Activated CD8-positive, alpha-beta memory T cell treated with anti-CD3 and anti-CD28 coated beads, Interleukin-2, amount 50 U/mL, for 48 hours (primary cell): Measurements from ENCODE around the gene SMC4.
"Not testable (repeated sequence)": the region's sequence is repeated elsewhere in the genome, so short reads cannot be mapped to it uniquely, and the experiment has no call there.

ENCODE experiments used
- DNase-seq: peaks from one replicate; pipeline ENCODE4 v3.0.0-alpha.2; 2020

The SMC4 gene

DNA sequence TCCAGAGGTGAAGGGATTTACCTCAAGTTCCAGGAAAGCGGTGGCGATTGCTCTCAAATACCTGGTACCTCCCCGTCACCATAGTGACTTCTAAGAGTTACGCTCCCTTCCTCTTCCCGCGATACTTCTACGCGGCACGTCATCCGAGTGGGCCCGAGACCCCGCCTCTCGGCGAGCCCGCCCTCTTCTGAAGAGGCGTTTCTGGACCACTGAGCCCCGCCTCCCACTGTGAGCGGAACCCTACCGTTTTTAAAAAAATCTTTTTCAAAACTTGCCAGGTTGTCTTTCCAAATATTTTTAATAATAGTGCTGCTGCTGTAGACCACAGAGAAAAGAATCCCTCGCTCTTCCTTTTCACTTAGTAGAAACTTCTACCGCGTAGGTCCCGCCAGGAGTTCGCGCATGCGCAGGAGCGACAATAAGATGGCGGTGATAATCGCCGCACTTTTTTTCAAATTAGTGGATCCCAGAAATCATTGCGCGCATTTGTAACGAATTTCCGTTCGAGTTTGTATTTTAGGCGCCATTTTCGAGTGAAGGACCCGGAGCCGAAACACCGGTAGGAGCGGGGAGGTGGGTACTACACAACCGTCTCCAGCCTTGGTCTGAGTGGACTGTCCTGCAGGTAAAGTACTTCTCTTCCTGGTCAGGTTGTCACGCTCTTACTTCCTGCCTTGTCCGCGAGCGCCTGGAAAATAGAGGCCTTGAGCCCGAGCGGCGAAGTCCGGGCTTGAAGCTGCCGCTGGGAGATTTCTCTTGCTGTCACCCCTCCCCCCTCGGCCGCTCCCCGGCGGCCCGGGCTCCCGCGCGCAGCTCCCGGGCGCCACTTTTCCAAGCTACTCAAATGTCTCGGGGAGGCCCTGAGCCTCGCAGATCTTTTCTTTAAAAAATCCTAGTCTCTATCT is at the start of gene SMC4, which contains the start of gene IFT80:
Gene SMC4, plus strand, starts transcription at position 526 of the 905 bp plus-strand sequence. CDS start 1,177 bp downstream, outside the sequence.
Gene IFT80, minus strand, starts transcription at position 101 of the 905 bp plus-strand sequence. CDS start 14,625 bp downstream, outside the sequence.
- DNase-seq = peak; percentile 93

DNA sequence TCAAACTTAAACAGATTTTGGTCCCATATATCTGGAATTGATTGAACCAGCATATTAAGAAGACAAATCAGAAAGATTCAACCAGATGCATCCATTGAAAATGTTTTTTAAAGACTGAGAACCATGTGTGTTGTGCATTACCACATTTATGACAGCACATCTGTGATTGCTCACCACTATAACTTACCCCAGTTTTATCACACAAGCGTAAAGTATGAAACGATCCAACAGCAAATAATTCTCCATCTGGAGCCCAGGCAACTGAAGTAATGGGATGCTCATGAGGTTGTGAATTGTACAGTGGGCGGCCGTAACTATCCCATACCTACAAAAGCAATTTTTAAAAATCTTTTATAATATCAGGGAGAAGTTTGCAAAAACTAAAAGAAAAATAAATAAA is 43.6 kb upstream of the SMC4 start:
- DNase-seq = no peak

DNA sequence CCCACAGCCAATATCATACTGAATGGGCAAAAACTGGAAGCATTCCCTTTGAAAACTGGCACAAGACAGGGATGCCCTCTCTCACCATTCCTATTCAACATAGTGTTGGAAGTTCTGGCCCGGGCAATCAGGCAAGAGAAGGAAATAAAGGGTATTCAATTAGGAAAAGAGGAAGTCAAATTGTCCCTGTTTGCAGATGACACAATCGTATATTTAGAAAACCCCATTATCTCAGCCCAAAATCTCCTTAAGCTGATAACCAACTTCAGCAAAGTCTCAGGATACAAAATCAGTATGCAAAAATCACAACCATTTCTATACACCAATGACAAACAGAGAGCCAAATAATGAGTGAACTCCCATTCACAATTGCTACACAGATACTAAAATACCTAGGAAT is 36.6 kb upstream of the SMC4 start:
- not testable (repeated sequence) for DNase-seq

DNA sequence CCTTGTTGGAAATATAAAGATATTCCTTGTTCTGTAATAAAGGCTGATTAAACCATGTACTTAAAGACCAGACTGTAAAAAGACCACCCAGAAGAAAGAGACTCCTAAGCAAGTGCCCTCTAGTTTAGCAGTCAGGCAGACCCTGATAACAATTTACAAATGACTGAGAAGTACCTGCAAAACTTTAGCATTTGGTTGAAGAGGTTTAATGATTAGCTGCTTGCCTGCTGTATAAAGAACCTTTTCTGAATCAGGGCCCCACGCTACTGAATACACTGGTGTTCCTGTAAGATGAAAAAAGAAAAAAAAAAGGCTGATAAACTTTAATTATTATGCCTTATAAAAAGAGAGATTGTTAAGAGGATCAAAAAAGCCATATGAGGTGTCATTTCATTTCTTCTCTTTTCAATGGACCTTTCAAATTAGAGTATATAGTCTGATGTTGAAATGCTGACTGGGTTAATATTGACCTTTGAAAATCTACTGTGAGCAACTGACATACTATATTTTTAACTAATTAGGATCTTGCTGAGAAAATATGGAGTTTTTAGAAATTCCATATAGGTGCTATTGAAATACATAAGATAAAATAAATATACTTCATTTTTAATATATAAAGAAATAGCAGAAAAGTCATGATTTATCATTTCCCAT is 33.5 kb upstream of the SMC4 start:
- no peak for DNase-seq

DNA sequence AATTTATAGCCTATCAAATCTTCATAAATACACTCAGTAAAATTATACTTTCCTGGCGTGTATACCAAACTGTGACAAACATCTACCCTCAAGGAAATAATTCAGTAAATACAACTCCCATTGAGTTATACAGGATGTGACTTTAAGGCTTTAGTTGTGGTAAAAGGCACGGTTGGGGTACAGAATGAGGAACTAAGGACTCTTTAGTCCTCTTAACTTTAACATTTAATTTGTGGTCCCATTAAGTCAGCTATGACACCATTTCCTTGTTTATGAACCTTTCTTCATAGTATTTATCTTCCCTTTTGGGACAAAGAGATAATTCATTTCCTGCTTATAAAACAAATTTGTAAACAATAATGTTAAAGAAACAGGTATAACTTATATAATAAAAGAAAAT is 30.6 kb upstream of the SMC4 start:
- DNase-seq = no peak

DNA sequence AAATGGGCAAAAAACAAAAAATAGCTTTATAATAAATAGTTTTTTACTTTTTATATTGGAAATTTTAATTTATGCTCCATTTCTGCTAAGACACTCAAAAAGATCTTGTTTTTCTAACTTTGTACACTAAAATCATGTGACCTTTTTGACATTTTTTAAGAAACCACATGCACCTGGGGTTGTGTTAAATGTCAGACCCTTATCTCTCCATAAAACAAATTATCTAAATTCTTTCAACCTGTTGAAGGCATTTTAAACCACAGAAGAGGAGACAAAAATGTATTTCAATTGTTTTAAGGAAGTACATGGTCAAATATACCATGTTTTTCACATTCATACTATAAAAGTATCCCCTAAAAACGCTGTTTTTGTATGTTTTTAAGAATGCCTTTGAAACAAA is 29.7 kb upstream of the SMC4 start:
- no peak for DNase-seq

DNA sequence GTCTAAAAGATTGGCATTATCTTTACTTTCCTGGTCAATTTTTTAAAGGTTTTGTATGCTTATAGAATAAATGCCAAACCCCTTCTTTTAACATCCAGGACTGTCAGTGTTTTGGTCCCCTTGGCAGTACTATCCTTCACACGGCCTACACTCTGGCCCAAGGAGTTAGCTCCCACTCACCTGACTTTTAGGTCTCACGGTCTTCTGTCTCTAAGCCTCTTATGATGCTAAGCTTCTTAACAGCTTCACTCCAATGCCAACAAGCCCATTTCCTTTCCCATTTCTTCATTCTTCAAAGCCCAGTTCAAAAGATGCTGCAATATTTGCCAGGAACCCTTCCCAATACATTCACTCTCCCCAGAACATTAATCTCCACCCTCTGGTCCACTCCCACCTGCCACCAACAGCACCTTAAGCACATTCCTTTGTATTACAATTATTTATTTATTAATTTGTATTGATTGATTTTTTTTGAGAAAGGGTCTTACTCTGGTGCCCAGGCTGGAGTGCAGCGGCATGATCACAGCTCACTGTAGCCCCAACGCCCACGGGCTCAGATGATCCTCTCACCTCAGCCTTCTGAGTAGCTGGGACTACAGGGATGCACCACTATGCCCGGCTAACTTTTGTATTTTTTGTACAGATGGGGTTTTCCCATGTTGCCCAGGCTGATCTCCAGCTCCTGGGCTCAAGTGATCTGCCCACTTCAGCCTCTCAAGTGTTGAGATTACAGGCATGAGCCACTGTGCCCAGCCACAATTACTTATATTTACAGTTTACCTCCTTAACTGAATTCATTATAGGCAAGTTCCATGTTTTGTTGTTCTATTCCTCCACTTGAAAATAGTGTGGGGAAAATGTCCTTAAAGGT is 28.2 kb upstream of the SMC4 start:
- DNase-seq = no peak

DNA sequence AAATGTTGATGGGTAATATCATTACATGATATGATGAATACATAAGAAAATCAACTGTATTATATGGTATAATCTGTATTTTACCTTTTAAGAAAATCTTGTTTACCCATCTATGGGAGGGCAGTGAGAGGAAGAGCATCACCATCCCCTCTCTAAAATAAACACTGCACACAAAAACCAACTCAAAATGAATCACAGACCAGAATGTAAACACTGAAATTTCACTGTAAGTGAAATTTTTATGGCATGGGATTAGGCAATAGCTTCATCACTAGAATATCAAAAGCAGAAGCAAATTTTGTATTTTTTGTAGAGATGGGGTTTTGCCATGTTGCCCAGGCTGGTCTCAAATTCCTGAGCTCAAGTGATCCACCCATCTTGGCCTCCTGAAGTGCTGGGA is 26.7 kb upstream of the SMC4 start:
- DNase-seq = no peak

DNA sequence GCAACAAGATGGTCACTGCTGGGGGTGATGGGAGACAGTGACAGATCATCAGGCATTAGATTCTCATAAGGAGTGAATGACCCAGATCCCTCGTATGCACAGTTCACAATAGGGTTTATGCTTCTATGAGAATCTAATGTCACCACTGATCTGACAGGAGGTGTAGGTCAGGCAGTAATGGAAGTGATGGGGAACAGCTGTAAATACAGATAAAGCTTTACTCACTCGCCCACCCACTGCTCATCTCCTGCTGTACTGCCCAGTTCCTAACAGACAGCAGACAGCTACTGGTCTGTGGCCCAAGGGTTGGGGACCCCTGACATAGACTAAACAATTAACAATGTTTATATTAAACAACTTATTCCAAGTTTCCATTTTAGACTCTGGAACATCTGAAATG is 25.8 kb upstream of the SMC4 start:
- DNase-seq = no peak

DNA sequence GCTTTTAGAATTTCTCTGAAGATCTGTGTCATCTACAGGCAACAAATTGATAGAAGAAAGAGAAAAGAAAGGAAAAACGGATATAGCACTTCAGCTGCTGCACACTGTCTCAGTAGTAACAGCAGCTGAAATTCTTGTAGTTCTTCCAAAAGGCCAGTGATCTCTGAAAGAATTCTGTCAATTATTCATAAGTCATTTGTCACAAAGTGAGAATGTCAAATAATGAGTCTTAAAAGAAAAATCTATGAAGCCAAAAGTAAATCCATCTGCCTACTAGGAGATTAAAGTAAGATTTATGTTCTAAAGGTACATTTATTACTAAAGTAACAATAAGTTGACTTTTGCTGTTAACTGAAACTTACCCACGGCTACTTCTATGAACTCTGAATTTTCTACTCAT is 25.0 kb upstream of the SMC4 start:
- no peak for DNase-seq

DNA sequence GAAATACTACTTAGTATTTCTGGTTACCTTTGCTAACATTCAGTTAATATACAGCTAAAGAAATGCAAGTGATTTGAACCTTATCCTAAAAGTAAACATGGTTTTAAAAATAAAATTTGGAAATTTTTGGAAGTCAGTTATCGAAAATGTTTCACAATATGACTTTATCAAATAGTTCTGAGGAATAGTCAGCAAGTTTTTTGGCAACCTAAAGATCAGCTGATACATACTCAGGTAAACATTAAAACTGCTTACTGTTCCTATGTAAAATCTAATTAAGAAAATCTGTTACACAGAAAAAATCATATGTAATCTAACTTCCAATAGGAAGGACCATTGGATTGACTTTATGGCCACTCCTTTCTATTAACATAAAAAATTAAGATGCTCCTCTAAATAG is 24.5 kb upstream of the SMC4 start:
- DNase-seq = no peak

DNA sequence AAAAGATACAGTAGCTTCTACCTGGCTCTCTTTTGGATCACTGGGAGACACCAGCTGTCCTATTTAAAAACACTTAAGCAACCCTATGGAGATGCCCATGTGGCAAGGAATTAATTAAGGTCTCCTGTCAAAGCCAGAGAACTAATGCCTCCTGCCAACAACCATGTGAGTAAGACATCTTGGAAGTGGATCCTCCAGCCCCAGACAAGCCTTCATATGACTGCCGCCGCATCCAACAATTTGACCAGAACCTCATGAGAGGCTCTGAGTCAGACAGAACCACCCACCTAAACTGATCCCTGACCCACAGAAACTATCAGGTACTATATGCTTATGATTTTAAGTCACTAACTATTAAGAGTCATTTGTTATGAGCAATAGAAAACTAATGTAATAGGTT is 22.8 kb upstream of the SMC4 start:
- DNase-seq = no peak

DNA sequence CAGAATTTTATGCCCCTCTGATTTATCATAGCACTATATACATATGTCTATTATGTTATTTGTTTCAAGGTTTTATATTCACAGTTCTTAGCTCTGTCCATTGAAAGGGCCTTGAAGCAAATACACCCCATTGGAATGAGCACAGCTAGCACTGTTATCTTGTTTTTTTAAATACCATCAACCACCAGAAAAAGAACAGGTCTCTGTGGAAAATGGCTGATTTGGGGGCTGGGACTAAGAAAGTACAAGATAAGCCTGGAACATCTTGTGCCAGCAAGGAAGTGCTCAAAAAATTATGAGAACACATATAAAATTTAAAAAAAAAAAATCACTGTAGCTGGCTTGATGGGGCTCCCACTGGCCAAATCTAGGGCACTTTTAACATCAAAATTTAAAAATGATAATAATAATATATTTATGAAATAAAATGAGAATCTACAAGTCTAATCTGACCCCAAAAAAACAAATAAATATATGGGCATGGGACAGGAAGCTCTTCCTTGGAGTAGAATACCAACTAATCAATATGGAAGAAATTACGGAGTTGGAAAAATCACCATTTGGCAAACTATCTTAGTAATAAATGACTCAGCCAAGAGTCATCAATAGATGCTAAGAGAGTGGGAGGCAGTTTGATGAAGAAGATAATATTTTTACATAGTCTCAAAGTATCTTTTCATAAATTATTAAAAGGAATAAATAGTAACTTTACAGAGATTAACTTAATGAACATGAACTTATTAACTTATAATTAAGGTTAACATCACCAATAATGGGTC is 20.9 kb upstream of the SMC4 start:
- DNase-seq = no peak

DNA sequence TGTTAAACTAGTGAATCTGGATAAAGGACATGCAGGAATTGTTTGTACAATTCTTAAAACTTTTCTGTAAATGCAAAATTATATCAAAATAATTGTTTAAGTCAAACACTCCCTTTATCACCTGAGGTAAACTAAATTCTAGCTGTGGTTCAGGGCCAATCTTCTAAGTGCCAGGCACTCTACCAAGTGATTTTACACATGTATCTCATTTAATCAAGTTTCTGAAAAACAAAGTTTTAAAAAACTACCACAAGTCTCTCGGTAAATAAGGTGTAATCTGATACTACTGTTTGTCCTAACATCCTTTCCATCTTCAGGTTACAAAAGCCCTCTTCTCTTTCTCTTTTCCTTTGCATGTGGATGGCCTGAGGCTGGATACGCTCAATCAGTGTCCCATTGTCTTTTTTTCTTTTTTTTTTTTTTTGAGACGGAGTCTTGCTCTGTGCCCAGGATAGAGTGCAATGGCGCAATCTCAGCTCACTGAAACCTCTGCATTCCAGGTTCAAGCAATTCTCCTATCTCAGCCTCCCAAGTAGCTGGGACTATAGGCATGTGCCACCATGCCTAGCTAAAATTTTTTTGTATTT is 19.7 kb upstream of the SMC4 start:
- no peak for DNase-seq

DNA sequence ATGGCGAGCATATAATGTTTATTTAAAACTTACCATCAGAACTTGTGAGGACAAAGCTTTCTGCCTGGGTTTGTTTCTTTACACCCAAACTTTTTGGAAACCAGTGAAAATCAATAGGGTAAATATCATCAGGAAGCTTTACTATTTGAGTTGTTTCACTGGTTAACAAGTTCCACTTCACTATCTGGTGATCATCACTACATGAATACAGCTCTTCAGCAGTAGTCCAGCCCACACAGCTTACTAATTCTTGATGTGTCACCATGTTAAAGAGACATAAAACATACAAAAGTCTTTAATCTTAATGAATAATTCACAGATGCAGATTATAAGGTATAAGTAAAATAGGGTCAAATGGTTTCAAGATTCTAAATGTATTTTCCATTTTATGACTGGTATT is 18.0 kb upstream of the SMC4 start:
- DNase-seq = no peak

DNA sequence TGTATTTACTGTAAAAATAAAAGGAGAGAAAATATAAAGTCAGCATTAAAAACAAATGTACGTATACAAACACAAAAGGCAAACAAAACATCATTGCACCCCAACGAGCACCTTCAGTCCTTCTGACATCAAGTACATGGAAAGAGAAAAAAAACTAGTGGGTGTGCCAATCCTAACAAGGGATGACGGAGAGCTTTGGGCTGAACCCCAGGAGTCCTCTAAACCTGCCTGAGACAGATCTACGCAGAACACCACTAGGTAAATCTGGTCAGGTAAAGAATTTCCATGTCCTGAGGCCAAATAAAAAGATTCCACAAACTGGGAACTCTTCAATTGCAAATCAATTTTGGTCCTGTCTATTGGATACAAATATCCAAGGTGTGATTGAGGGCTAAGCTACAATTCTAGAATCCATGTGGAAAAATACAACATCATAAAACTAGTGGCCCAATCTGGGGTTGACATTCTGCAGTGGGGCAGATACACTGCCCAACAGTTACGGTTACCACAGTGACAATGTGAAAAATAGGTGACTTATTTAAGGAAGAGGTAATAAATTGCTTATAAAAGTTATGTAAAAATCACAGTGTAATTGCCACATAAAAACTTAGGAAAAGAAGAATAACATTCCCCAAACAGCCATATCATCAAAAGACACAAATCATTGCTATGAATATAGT is 14.7 kb upstream of the SMC4 start:
- no peak for DNase-seq

DNA sequence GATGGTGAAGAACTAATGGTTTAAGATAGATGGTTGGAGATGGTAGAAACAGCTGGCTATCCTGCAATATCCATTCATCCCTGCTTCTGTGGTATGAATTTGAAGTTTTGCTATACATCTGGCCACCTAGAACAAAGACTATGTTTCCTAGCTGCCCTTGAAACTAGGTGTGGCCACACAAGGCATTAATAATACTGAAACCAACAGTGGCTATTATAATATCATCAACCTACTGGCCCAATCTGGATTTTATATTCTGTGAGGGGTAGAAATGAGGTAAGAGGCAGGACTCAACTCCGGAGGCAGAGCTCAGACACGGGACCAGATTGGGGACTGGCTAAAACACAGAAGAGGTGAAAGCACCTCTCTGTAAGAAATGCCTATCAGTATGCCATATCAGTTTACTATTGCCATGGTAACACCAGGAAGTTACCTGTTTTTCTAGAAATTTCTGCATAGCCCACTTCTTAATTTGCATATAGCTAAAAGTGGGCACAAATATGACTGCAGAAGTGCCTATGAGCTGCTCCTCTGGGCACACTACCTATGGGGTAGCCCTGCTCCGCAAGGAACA is 8.8 kb upstream of the SMC4 start:
- DNase-seq = no peak

DNA sequence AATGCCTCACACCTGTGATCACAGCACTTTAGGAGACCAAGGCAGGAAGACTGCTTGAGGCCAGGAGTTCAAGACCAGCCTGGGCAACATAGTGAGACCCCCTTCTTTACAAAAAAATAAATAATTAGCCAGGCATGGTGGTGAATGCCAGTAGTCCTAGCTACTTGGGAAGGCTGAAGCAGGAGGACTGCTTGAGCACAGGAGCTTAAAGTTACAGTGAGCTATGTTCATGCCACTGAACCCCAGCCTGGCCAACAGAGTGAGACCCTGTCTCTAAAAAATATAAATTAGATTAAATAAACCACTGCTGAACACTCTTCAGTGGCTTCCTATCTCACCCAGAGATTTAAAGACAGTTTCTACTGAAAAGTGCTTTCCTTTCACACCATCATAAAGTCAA is 6.7 kb upstream of the SMC4 start:
- no peak for DNase-seq

DNA sequence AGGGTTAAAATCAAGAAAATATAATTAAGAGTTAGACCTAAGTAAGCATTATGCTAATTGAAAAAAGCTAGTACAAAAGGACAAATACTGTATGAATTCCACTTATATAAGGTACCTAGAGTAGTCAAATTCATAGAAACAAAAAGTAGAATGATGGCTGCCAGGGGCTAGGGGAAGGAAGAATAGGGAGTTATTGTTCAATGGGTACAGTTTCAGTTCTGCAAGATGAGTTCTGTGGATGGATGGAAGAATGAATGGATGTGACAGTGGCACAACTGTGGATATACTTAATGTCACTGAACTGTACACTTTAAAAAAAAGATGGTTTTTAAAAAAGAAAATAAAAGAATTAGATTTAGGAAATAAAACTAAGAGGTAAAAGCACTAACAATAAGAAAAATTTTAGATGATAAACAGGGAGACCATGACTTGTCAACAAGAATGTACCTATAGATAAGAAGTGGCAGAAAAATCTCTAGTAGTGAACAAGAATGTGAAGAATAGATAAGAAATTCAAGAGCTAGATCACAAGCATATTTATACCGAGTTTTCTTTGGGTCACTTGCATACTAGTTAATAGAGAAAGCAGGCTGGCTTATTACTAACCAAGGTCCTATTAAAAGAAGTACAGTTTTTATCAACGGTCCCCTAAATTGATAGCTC is 6.0 kb upstream of the SMC4 start:
- no peak for DNase-seq

DNA sequence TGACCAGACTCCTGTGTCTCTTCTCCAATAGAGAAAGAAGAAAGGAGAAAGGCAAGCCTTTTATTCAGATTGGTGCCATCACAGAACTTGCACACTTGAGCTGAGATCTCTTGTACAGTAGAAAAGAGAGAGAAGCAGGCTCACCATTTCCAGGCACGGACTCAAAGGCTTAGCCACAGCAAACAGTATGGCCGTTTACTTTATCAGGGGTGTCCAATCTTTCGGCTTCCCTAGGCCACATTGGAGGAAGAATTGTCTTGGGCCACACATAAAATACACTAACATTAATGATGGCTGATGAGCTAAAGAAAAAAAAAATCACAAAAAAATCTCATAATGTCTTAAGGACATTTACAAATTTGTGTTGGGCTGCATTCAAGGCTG is 5.4 kb upstream of the SMC4 start:
- no peak for DNase-seq

DNA sequence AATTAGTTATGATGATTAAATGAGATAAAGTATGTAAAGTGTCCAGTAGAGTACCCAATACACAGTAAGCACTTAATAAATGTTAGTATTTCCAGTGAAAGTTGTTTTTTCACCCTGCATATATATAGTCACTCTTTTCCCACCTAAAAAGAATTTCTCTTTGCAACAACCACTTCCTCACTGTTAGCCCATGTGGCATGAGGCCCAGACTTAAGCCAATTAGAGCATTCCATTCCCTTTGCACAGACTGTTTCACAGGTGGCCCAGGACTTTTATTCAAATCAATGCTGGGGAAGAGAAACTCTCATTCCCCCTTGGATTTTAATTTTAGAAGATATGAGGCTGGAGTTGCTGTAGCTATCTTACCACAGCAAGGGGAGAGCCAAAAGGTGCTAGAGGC is 4.2 kb upstream of the SMC4 start:
- DNase-seq = no peak
